GM23338 (cell line): ENCODE measurements around the gene RNLS. TPM values are rescaled to one million over a fixed set of nuclear protein-coding genes. Genes with fewer than 3 reads are reported as not detected.

Experiments
- ATAC-seq: fragments of 200-7000 bp; cut with Tn5 transposase; 3 replicates; pipeline ENCODE4 v1.9.1; 2020
- DNase-seq: peaks from one replicate; pipeline ENCODE4 v3.0.0-alpha.2; 2015; ENCODE audit warnings: low spot score
- H2AFZ ChIP-seq: fragments of 200-600 bp; sonication (generic); 2 replicates; pipeline ENCODE4 v1.8.0; 2016; ENCODE audit warnings: antibody characterized with exemption, mild to moderate bottlenecking, moderate library complexity
- H3F3A ChIP-seq: fragments of 200-600 bp; sonication (generic); replicated peaks from 2 replicates; pipeline ENCODE4 v1.8.0; 2017; ENCODE audit warnings: antibody characterized with exemption, mixed run types, low read depth
- H3K27ac ChIP-seq: fragments of 200-600 bp; sonication (generic); 2 replicates; pipeline ENCODE4 v1.6.1; 2016; ENCODE audit warnings: low read depth
- H3K27me3 ChIP-seq: fragments of 200-600 bp; sonication (generic); 2 replicates; pipeline ENCODE4 v1.8.0; 2016; ENCODE audit warnings: mild to moderate bottlenecking, mixed run types, moderate library complexity; ENCODE audit not compliant: insufficient read depth
- H3K36me3 ChIP-seq: fragments of 200-600 bp; sonication (generic); 2 replicates; pipeline ENCODE4 v1.8.0; 2016; ENCODE audit warnings: mild to moderate bottlenecking; ENCODE audit not compliant: insufficient read depth
- H3K4me1 ChIP-seq: fragments of 200-600 bp; sonication (generic); 2 replicates; pipeline ENCODE4 v1.8.0; 2016; ENCODE audit warnings: mild to moderate bottlenecking, moderate library complexity; ENCODE audit not compliant: insufficient read depth
- H3K4me2 ChIP-seq: fragments of 200-600 bp; sonication (generic); 2 replicates; pipeline ENCODE4 v1.7.1; 2017; ENCODE audit warnings: mixed run types
- H3K4me3 ChIP-seq: fragments of 200-600 bp; sonication (generic); 2 replicates; pipeline ENCODE4 v1.6.1; 2016; ENCODE audit warnings: mixed run types
- H3K79me2 ChIP-seq: fragments of 200-600 bp; sonication (generic); replicated peaks from 2 replicates; pipeline ENCODE4 v1.8.0; 2017; ENCODE audit warnings: mild to moderate bottlenecking; ENCODE audit not compliant: insufficient read depth
- H3K9me2 ChIP-seq: fragments of 200-600 bp; sonication (generic); 2 replicates; pipeline ENCODE4 v1.8.0; 2017; ENCODE audit not compliant: insufficient read depth
- H4K20me1 ChIP-seq: fragments of 200-600 bp; sonication (generic); replicated peaks from 2 replicates; pipeline ENCODE4 v1.8.0; 2017; ENCODE audit warnings: mild to moderate bottlenecking; ENCODE audit not compliant: insufficient read depth
- H3K27ac Mint-ChIP-seq: 2 replicates; pipeline ENCODE4 v1.8.0; 2020; ENCODE audit warnings: inconsistent platforms, mild to moderate bottlenecking, moderate library complexity, mixed read lengths
- H3K27me3 Mint-ChIP-seq: 3 replicates; pipeline ENCODE4 v1.8.0; 2022; ENCODE audit warnings: low read depth, mild to moderate bottlenecking, moderate library complexity, mixed read lengths, inconsistent platforms; ENCODE audit not compliant: insufficient read depth, poor library complexity
- H3K36me3 Mint-ChIP-seq: 3 replicates; pipeline ENCODE4 v1.8.0; 2021; ENCODE audit warnings: low read depth, mild to moderate bottlenecking, inconsistent platforms, moderate library complexity, mixed read lengths
- H3K4me1 Mint-ChIP-seq: 3 replicates; pipeline ENCODE4 v1.8.0; 2020; ENCODE audit warnings: mild to moderate bottlenecking, inconsistent platforms, mixed read lengths
- H3K4me3 Mint-ChIP-seq: 3 replicates; pipeline ENCODE4 v1.8.0; 2021; ENCODE audit warnings: moderate library complexity, mild to moderate bottlenecking, inconsistent platforms, mixed read lengths
- H3K9me3 Mint-ChIP-seq: 3 replicates; pipeline ENCODE4 v1.8.0; 2020; ENCODE audit warnings: moderate library complexity, mild to moderate bottlenecking, inconsistent platforms, mixed read lengths
- CREB1 ChIP-seq: fragments of 250-450 bp; sonication (Bioruptor Pico); IDR thresholded peaks from 2 replicates; pipeline ENCODE4 v1.5.0; 2020; ENCODE audit warnings: low read depth, mild to moderate bottlenecking, moderate library complexity
- CTCF ChIP-seq, 2 experiments: fragments of 200-600 bp in 1 of 2; sonication (generic) in 1 of 2; conservative IDR thresholded peaks; 2 replicates each; pipeline versions ENCODE4 v1.5.1 to v1.6.1; 2016 to 2017; ENCODE audit warnings: antibody characterized with exemption in 2 of 2, low read depth in 2 of 2, mild to moderate bottlenecking in 2 of 2, moderate library complexity in 1 of 2
- ETS1 ChIP-seq: IDR thresholded peaks from 2 replicates; pipeline ENCODE4 v1.6.1; 2016; ENCODE audit warnings: antibody characterized with exemption
- EZH2 ChIP-seq: fragments of 200-600 bp; sonication (generic); IDR thresholded peaks from one replicate; pipeline ENCODE4 v1.8.0; 2017; ENCODE audit warnings: antibody characterized with exemption, mild to moderate bottlenecking, low read depth; ENCODE audit not compliant: unreplicated experiment
- EZH2phosphoT487 ChIP-seq: fragments of 200-600 bp; sonication (generic); IDR thresholded peaks from one replicate; pipeline ENCODE4 v1.8.1; 2018; ENCODE audit warnings: antibody characterized with exemption; ENCODE audit not compliant: unreplicated experiment
- JUNB ChIP-seq: IDR thresholded peaks from one replicate; pipeline ENCODE4 v1.6.1; 2016; ENCODE audit warnings: antibody characterized with exemption; ENCODE audit not compliant: unreplicated experiment
- POLR2AphosphoS5 ChIP-seq: IDR thresholded peaks from 2 replicates; pipeline ENCODE4 v1.6.1; 2016; ENCODE audit warnings: antibody characterized with exemption, low read depth
- STAT1 ChIP-seq: IDR thresholded peaks from one replicate; pipeline ENCODE4 v1.6.1; 2016; ENCODE audit warnings: antibody characterized with exemption; ENCODE audit not compliant: unreplicated experiment
- ZNF114 ChIP-seq: fragments of 250-450 bp; sonication (Bioruptor Pico); IDR thresholded peaks from 2 replicates; pipeline ENCODE4 v1.5.0; 2020; ENCODE audit warnings: mild to moderate bottlenecking, moderate library complexity
- polyA plus RNA-seq: library from polyadenylated mRNA; unstranded; fragments of >200 nt; fragmentation: Nextera tagmentation; extraction: Ambion mirVana; gene quantifications from 2 replicates; pipeline ENCODE4 v1.2.1, GENCODE V29; 2016
- total RNA-seq: library from RNA; depleted of rRNA; stranded (reverse); fragments of >200 nt; shearing (Covaris generic); gene quantifications from 2 replicates; pipeline ENCODE4 v1.2.3, GENCODE V29; 2014
- TF ChIP-seq, protein P1 (sequence below): fragments of 250-450 bp; sonication (Bioruptor Pico); IDR thresholded peaks from 2 replicates; pipeline ENCODE4 v1.5.0; 2020; ENCODE audit warnings: mild to moderate bottlenecking, moderate library complexity
- TF ChIP-seq, protein P2 (sequence below): IDR thresholded peaks from one replicate; pipeline ENCODE4 v1.6.1; 2018; ENCODE audit warnings: antibody characterized with exemption; ENCODE audit not compliant: unreplicated experiment

The RNLS gene
- total and polyA plus RNA-seq, 2 experiments from 2014 or later: 8.8 to 15.2 TPM

DNA sequence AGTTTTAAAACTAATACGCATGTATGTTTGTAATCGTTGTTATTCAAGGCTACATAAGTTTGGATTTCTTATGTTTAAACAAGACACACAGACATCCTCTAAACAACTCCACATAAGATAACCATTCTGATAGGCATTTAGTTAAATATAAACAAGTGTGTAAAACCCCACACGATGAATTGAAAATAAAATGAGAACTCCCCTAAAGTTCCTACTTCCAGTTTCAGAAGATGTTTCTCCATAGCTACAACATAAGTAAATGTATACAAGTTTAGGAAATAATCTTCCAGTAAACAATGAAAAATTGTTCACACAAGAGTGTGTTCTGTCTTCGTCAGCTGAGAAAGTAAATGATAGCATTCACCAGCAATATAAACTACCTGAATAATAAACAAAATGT lies 246.8 kb downstream of the RNLS start:
- no peak overlapping the region for H3K4me3 Mint-ChIP-seq
- H3K27me3 Mint-ChIP-seq: no peaks in the 10 kb centered on the region
- no peaks in the 10 kb centered on the region for H3K36me3 ChIP-seq
- DNase-seq (no peak), ATAC-seq (no peak)
- no peaks in the 10 kb centered on the region for H3K36me3 Mint-ChIP-seq
- no peaks in the 10 kb centered on the region for H3K27me3 ChIP-seq
- no peaks in the 10 kb centered on the region for H3K9me2 ChIP-seq
- peaks cover 4% of the 10 kb centered on the region; the same call in 2 of the 3 replicates for H3K4me1 Mint-ChIP-seq
- no peaks in the 10 kb centered on the region for H4K20me1 ChIP-seq
- no peak overlapping the region for H3K4me2 ChIP-seq
- H2AFZ ChIP-seq: no peak overlapping the region
- no peaks in the 10 kb centered on the region for H3K79me2 ChIP-seq
- H3K4me3 ChIP-seq: no peak overlapping the region
- no peak overlapping the region for H3K27ac ChIP-seq
- H3K27ac Mint-ChIP-seq: no peak overlapping the region; the same call in 1 of the 2 replicates
- H3K4me1 ChIP-seq: peaks cover 8% of the 10 kb centered on the region
- H3K9me3 Mint-ChIP-seq: no peaks in the 10 kb centered on the region
- TF ChIP-seq POLR2AphosphoS5: no peak
- no peak for TF ChIP-seq CREB1 (CRISPR knock-in tag)
- TF ChIP-seq EZH2: no peak
- no peak for TF ChIP-seq ZNF114 (CRISPR knock-in tag)
- TF ChIP-seq EZH2phosphoT487: no peak
- TF ChIP-seq JUNB: no peak
- TF ChIP-seq, protein P1, sequence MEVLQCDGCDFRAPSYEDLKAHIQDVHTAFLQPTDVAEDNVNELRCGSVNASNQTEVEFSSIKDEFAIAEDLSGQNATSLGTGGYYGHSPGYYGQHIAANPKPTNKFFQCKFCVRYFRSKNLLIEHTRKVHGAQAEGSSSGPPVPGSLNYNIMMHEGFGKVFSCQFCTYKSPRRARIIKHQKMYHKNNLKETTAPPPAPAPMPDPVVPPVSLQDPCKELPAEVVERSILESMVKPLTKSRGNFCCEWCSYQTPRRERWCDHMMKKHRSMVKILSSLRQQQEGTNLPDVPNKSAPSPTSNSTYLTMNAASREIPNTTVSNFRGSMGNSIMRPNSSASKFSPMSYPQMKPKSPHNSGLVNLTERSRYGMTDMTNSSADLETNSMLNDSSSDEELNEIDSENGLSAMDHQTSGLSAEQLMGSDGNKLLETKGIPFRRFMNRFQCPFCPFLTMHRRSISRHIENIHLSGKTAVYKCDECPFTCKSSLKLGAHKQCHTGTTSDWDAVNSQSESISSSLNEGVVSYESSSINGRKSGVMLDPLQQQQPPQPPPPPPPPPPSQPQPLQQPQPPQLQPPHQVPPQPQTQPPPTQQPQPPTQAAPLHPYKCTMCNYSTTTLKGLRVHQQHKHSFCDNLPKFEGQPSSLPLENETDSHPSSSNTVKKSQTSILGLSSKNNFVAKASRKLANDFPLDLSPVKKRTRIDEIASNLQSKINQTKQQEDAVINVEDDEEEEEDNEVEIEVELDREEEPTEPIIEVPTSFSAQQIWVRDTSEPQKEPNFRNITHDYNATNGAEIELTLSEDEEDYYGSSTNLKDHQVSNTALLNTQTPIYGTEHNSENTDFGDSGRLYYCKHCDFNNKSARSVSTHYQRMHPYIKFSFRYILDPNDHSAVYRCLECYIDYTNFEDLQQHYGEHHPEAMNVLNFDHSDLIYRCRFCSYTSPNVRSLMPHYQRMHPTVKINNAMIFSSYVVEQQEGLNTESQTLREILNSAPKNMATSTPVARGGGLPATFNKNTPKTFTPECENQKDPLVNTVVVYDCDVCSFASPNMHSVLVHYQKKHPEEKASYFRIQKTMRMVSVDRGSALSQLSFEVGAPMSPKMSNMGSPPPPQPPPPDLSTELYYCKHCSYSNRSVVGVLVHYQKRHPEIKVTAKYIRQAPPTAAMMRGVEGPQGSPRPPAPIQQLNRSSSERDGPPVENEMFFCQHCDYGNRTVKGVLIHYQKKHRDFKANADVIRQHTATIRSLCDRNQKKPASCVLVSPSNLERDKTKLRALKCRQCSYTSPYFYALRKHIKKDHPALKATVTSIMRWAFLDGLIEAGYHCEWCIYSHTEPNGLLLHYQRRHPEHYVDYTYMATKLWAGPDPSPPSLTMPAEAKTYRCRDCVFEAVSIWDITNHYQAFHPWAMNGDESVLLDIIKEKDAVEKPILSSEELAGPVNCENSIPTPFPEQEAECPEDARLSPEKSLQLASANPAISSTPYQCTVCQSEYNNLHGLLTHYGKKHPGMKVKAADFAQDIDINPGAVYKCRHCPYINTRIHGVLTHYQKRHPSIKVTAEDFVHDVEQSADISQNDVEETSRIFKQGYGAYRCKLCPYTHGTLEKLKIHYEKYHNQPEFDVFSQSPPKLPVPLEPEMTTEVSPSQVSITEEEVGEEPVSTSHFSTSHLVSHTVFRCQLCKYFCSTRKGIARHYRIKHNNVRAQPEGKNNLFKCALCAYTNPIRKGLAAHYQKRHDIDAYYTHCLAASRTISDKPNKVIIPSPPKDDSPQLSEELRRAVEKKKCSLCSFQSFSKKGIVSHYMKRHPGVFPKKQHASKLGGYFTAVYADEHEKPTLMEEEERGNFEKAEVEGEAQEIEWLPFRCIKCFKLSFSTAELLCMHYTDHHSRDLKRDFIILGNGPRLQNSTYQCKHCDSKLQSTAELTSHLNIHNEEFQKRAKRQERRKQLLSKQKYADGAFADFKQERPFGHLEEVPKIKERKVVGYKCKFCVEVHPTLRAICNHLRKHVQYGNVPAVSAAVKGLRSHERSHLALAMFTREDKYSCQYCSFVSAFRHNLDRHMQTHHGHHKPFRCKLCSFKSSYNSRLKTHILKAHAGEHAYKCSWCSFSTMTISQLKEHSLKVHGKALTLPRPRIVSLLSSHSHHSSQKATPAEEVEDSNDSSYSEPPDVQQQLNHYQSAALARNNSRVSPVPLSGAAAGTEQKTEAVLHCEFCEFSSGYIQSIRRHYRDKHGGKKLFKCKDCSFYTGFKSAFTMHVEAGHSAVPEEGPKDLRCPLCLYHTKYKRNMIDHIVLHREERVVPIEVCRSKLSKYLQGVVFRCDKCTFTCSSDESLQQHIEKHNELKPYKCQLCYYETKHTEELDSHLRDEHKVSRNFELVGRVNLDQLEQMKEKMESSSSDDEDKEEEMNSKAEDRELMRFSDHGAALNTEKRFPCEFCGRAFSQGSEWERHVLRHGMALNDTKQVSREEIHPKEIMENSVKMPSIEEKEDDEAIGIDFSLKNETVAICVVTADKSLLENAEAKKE (CRISPR knock-in tag): no peak
- TF ChIP-seq, protein P2, sequence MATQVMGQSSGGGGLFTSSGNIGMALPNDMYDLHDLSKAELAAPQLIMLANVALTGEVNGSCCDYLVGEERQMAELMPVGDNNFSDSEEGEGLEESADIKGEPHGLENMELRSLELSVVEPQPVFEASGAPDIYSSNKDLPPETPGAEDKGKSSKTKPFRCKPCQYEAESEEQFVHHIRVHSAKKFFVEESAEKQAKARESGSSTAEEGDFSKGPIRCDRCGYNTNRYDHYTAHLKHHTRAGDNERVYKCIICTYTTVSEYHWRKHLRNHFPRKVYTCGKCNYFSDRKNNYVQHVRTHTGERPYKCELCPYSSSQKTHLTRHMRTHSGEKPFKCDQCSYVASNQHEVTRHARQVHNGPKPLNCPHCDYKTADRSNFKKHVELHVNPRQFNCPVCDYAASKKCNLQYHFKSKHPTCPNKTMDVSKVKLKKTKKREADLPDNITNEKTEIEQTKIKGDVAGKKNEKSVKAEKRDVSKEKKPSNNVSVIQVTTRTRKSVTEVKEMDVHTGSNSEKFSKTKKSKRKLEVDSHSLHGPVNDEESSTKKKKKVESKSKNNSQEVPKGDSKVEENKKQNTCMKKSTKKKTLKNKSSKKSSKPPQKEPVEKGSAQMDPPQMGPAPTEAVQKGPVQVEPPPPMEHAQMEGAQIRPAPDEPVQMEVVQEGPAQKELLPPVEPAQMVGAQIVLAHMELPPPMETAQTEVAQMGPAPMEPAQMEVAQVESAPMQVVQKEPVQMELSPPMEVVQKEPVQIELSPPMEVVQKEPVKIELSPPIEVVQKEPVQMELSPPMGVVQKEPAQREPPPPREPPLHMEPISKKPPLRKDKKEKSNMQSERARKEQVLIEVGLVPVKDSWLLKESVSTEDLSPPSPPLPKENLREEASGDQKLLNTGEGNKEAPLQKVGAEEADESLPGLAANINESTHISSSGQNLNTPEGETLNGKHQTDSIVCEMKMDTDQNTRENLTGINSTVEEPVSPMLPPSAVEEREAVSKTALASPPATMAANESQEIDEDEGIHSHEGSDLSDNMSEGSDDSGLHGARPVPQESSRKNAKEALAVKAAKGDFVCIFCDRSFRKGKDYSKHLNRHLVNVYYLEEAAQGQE: no peak
- no peak for TF ChIP-seq STAT1
- no peak for TF ChIP-seq ETS1
- TF ChIP-seq CTCF (conservative IDR thresholded peaks at IDR 0.05; ENCODE audit: low read depth in 2 of 2): no peak
- H3F3A ChIP-seq: no peaks in the 10 kb centered on the region
